HG03460 (cell line): ENCODE results near the gene SPATA31D4.
"Not testable (repeated sequence)": the region's sequence is repeated elsewhere in the genome, so short reads cannot be mapped to it uniquely, and the experiment has no call there.

Experiments used
- ATAC-seq: cut with Tn5 transposase; IDR thresholded peaks from one replicate; pipeline ENCODE4 v1.9.1; 2021; ENCODE audit not compliant: unreplicated experiment

Gene SPATA31D4

DNA sequence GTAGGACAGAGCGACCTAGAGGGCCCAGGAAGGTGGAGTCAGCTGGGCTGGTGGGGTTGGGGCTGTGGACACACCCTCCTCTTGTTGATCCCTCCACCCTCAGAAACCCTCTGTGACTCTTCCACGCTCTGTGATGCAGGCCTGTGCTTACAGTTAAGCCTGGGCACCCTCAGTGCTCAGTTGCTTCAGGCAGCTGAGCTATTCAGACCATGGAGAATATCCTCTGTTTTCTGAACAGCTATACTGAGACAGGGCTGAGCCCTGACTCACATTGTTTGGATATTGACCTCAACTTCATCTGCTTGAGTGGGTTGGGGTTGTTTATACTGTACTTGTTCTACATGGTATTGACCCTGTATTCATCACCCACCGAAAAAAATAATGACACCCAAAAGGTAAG is at the start of gene SPATA31D4:
SPATA31D4 (plus strand) TSS at position 124 of the 400 bp plus-strand sequence; CDS start at position 210, 86 bp downstream.
- ATAC-seq = not testable (repeated sequence)

DNA sequence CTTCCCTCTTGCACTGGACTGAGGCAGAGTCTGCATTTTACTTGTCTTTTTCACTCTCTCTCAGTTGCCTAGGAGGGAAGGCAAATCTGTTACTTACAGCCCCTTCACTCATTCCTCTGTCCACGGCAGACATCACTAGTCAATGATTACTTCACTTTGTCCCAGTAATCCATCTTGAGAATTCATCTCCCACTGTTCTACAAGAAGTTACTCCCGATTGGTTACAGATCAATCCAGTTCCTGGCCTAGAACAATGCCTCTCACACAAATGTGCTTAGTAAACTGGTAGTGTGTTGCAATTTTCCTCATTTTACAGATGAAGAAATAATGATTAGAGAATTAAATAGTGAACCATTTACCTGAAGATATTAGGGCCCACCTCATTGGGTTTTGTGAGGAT is 49.7 kb upstream of the SPATA31D4 start:
- no peak for ATAC-seq

DNA sequence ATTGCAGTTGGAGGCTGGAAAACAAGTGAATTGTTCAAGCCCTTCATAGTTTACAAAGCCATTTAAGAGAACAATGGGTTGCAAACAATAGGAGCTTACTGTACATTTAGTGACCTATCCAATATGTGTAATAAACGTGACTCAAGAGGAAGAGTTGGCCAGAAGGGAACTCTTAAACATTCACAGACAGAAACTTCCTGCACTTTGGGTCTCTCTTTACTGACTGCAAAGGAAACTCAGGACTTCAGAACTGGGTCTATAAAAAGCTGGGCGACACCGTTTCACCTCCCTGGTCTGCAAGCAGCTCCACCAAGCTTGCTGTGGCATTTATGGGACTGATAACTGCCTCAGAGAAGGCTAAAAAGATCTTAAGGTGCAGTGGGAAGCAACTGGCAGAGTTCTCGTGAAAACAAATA is 48.7 kb upstream of the SPATA31D4 start:
- ATAC-seq = no peak

DNA sequence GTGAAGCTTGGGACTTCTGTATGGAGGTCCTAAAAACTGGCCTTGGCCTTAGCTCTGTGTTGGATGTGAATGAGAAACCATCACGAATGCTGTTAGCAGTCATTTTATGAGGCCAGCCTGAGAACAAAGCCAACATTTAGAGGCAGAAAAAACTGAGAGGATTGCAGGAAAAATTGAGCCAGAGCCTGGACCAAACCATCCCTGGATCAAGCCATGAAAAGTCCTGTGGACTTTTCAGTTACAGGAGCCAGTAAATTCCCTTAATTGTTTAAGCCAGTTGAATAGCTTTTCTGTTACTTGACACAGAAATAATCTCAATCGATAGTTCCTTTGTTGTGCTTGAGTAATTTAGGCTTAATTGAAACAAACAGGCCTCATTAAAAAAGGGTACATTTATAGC is 42.6 kb upstream of the SPATA31D4 start:
- ATAC-seq = no peak

DNA sequence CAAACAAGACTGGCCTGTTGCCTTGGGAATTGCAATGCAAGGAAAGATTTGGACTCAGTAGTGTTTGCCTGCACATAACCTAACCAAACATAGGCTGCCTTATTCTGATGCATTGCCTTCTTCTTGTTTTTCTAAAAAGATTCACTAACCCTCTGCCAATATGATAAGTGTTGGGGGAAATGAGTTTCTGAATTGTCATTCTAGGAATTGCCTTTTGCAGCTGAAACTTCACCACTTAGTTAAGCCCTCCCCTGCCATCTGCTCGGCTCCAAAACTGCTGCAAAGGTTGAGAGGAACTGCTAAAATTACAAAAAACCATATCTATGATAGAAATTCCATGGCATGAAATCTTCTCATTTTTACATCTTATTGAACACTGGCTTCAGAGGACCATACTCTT is 41.6 kb upstream of the SPATA31D4 start:
- no peak for ATAC-seq

DNA sequence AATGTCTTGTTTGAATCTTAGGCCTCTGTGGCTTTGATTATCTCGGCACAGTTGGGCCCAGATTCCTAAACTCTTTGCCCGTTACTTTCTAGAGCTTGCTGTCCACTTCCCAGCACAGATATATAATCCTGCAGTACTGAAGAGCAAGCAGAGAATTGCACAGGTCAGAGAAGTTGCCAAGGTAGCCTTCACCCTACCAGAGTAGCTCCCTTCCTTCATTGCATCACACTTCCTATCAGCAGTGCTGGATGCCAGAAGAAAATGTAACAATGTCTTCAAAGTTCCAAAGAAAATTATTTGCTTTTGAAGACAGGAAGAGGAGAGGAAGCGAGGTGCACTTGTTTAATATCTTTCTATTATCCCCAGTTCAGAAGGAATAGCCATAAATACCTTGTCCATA is 38.1 kb upstream of the SPATA31D4 start:
- ATAC-seq = no peak

DNA sequence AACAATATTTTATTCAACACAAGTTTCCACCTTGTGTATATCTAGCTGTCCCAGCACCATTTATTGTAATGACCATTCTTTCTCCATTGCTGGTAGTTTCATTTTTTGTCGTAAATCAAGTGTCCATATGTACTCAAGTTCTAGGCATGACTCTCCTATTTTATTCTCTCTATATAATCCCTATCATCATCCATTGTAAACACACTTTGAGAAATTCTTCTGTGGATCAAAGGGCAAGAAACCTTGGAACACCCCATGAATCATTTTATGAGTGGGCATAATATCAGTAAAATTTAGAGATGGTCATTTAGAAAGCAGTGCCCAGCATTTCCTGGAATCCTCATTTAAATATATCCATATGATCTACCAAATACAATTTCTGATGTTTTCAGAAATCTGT is 35.8 kb upstream of the SPATA31D4 start:
- ATAC-seq = no peak

DNA sequence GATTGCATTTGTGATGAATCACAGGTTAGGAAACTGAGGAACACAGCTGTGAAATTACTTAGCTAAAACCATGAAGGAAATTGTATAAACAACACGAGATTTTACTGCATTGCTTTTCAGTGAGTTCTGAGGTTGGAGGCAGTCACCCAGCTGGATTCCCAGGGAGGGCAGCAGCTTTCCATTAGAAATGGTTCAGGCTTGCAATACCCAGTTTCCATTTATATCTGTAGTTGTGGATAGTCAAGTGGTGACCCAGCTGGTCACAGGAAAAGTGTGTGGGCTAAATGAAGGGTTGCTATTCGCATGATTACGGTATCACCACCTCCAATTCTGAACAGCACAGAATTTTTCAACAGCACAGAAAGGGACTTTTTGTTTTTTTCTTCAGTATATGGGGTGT is 34.3 kb upstream of the SPATA31D4 start:
- no peak for ATAC-seq

DNA sequence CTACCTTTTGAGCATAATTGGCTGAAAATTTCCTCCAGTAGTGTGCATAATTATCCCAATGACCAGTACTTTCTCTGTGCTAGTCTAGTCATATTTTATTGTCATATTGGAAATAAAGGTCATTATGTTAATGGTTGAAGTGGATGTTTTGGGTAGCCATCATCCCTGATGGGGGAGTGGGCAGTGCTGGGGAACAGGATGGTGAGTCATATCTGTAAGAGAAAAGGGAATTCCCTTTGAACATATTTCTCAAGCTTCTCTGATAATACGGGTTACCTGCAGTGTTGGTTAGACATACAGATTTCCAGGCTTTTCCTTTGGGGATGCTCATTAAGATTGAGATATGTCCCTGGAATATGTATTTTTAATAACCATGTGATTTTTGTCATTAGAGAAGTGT is 33.3 kb upstream of the SPATA31D4 start:
- ATAC-seq = no peak

DNA sequence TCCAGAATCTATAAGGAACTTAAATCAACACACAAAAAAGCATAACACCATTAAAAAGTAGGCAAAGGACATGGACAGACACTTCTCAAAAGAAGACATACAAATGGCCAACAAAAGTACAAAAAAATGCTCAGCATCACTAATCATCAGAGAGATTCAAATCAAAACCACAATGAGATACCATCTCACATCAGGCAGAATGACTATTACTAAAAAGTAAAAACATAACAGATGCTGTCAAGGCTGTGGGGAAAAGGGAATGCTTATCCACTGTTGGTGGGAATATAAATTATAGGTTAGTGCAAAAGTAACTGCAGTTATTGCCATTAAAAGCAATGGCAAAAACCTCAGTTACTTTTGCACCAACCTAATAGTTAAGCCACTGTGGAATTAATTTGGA is 32.2 kb upstream of the SPATA31D4 start:
- ATAC-seq = no peak

DNA sequence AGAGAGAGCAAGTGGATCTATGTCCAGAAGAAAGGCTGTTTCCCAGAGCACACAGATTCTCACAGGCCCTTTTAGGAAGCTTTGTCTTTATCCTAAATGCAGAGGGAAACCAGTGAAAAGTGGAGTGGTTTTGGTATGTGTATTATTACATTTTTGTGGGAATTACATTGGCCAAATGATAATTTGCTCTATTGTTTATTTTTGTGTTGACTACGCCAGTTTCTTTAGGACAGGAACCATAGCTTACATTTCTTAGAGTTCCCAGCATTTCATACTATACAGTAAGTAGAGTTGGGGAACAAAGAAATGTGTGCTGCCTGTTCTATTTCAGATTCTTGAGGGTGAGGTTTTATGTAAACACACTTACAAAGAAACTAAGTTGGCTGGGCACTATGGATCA is 29.4 kb upstream of the SPATA31D4 start:
- ATAC-seq = no peak

DNA sequence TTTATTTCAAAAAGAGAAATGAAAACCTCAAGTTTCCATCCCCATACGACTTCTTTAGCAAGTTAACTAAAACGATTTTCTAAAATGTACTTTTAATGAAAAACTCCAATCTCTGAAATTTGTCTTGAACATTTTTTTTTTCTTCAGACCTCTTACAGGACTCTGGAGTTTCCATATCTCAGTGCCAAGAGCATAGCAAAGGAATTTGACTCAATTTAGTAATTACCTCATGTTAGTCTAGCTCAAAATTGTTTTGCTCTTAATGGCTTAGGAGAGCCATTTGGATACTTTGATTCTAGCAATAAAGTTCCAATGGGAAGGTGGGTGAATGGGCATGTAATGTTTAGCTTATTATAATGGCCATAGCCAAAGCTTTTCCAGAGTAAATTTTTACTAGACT is 26.0 kb upstream of the SPATA31D4 start:
- ATAC-seq = no peak

DNA sequence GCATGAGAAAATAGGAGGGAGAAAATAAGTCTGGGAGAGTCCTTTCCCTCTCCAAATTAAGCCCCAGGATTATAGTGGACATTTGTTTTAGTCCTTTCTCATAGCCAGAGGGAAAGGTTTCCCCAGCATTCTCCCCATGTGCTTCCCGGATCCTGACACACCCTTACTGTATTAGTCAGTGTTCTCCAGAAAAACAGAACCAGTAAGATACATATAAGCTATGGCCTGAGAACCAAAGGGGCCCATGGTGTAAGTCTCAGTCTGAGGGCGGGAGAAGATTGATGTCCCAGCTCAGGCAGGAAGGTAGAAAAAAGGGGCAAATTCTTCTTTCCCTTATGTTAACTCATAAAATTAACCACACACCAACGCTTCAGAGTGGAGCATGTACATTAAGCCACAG is 25.6 kb upstream of the SPATA31D4 start:
- ATAC-seq = no peak

DNA sequence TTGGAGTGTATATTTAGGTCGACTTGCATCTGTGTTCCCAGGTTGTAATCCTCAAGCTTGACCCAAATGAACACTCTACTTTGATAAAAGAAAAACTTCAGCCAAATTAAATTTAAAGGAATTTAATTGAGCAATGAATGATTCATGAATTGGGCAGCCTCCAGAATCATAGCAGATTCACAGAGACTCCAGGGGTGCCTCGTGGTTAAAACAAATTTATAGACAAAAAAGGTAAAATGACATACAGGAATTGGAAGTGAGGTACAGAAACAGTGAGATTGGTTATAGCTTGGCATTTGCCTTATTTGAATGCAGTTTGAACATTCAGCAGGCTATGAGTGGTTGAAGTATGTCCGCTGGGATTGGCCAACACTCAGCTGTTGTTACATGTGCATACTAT is 21.6 kb upstream of the SPATA31D4 start:
- no peak for ATAC-seq

DNA sequence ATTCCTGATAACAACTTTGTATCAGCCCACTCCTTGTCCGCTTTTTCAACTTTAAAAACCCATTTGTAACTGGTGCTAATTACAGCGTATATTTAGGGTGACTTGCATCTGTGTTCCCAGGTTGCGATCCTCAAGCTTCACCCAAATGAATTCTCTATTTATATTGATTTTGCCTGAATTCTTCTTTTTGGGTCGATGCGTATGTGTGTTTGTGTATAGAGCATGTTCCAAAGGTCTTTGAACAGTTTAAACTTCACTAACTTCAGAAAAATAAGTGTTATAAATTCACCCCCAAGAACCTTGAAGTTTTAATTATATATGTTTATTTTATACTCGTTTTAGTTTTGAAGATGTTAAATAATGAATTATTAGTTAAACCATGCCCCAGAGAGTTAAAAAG is 16.1 kb upstream of the SPATA31D4 start:
- ATAC-seq = no peak

DNA sequence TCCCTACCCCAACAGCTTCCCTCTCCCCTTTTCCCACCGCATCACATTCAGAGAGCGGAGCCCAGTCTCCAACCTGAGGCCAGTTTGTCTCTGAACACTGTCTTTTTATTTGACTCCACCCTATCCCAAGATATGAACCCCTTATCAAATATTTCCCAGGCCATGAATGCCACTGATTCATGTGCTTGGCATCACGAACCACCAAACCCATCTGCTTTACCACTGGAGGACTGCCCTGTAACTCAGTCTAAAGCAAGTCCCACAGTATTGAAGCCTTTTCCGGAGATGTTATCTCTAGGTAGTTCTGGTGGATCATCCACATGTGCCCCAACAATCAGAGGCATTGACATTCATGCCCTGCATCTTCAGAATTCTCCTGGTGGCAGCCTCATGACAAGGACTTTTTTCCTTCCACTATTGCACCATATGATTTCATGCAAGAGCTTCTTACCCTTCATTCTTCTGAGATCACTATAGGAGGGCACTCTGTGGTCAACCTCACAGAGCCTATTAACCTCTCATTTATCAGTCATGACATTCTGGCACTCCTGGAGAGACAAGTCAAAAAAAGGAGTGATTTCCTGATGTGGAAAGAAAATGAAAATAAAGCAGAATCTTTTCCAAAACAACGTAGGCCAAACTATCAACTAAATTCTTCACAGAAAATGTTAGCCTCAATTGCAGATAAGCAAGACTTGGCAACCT is 12.3 kb upstream of the SPATA31D4 start:
- no peak for ATAC-seq

DNA sequence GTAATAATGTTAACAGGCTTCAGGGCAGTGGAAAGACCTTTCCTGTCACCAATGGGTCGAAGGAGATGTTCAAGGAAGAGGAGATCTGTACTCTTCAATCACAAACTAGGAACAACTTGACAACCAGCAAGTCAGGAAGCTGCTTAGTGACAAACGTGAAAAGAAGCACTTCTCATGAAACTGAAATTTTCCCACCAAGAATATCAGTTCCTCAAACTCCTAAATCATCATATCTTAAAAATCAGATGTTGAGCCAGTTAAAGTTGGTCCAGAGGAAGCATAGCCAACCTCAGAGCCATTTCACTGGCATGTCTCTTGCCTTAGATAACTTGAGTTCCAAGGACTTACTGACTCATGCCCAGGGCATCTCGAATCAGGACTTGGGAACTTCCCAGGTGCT is 9.7 kb upstream of the SPATA31D4 start:
- ATAC-seq = not testable (repeated sequence)

DNA sequence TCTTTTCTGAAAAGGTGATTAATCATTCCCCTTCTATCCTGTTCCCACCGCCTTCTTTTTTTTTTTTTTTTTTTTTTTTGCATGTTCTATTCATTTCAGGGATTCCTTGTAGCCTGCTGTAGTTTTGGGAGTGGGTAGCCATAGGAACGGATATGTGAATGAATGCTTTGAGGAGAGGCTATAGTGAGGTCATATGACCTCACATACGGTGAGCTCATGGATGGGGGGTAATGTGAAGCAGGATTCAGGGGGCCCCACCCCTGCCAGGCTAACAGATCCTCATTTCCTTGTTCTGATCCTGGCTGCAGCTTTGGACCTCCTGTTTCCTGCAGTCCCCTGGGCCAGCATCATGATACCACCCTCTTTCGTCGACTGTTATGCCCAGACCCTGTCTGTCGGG is 1.9 kb downstream of the SPATA31D4 start:
- not testable (repeated sequence) for ATAC-seq

DNA sequence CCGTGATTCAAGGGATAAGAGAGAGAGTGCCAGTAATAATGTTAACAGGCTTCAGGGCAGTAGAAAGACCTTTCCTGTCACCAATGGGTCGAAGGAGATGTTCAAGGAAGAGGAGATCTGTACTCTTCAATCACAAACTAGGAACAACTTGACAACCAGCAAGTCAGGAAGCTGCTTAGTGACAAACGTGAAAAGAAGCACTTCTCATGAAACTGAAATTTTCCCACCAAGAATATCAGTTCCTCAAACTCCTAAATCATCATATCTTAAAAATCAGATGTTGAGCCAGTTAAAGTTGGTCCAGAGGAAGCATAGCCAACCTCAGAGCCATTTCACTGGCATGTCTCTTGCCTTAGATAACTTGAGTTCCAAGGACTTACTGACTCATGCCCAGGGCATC is 5.3 kb downstream of the SPATA31D4 start:
- not testable (repeated sequence) for ATAC-seq

DNA sequence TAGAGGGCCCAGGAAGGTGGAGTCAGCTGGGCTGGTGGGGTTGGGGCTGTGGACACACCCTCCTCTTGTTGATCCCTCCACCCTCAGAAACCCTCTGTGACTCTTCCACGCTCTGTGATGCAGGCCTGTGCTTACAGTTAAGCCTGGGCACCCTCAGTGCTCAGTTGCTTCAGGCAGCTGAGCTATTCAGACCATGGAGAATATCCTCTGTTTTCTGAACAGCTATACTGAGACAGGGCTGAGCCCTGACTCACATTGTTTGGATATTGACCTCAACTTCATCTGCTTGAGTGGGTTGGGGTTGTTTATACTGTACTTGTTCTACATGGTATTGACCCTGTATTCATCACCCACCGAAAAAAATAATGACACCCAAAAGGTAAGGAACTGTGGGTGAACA is 15.2 kb downstream of the SPATA31D4 start, which contains the start of gene SPATA31D3:
SPATA31D3 (plus strand) TSS at position 108 of the 400 bp plus-strand sequence; CDS start at position 194, 86 bp downstream.
- ATAC-seq = not testable (repeated sequence)

DNA sequence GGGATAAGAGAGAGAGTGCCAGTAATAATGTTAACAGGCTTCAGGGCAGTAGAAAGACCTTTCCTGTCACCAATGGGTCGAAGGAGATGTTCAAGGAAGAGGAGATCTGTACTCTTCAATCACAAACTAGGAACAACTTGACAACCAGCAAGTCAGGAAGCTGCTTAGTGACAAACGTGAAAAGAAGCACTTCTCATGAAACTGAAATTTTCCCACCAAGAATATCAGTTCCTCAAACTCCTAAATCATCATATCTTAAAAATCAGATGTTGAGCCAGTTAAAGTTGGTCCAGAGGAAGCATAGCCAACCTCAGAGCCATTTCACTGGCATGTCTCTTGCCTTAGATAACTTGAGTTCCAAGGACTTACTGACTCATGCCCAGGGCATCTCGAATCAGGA is 20.4 kb downstream of the SPATA31D4 start:
- not testable (repeated sequence) for ATAC-seq

DNA sequence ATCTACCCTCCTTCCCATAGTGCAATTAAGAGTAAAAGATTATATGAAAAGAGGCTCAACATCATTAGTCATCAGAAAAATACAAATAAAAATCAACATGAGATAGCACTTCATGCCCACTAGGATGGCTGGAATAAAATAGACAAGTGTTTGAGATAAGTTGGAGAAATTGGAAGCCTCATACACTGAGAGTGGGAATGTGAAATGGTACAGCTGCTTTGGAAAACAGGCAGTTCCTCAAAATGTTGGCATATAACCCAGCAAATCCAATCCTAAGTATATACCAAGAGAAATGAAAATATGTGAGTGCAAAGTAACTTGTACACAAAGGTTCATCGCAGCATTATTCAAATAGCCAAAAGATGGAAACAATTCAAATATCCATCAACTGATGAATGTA is 24.9 kb downstream of the SPATA31D4 start:
- ATAC-seq = no peak

DNA sequence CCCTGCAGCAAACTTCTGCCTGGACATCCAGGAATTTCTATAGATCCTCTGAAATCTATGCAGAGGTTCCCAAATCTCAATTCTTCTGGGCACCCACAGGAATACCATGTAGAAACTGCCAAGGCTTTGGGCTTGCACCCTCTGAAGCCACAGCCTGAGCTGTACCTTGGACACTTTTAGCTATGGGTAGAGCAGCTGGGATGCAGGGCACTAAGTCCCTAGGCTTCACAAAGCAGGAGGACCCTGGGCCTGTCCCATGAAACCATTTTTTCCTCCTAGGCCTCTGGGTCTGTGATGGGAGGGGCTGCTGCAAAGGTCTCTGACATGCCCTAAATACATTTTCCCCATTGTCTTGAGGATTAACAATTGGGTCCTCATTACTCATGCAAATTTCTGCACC is 27.4 kb downstream of the SPATA31D4 start:
- ATAC-seq = no peak
